NCI-H2196 treated with DMSO at 0.1 percent for 48 hours (cell line): ENCODE measurements around the gene ZNF616.
A peak's percentile ranks its signal among the peaks of the same experiment; 100 is the strongest.
"Not testable (repeated sequence)": the region's sequence is repeated elsewhere in the genome, so short reads cannot be mapped to it uniquely, and the experiment has no call there.

Experiments used
- DNase-seq: peaks from one replicate; lab custom pipeline; 2025; ENCODE audit not compliant: unreplicated experiment; lab: John Stamatoyannopoulos, UW

Gene ZNF616

GRCh38 chr19:52112624-52113023 lies 27.1 kb downstream of the ZNF616 start:
- DNase-seq, result no peak

- no peak for DNase-seq
Observed at GRCh38 chr19:52110780-52111179, 29.0 kb downstream of the ZNF616 start.

- no peak for DNase-seq
Observed at GRCh38 chr19:52102782-52103181, 37.0 kb downstream of the ZNF616 start.

- no peak for DNase-seq
Observed at GRCh38 chr19:52101866-52102562, 37.7 kb downstream of the ZNF616 start.

- no peak for DNase-seq
Observed at GRCh38 chr19:52099497-52100138, 40.1 kb downstream of the ZNF616 start.

- DNase-seq, result not testable (repeated sequence)
Observed at GRCh38 chr19:52096416-52096815, 43.3 kb downstream of the ZNF616 start.

- peak; percentile 88 for DNase-seq
Observed at GRCh38 chr19:52095172-52096014, 44.3 kb downstream of the ZNF616 start, which contains the start of gene ZNF841. TSS of gene ZNF841 (minus strand) at chr19:52095765. CDS start at chr19:52084801, 10,964 bp downstream.

GRCh38 chr19:52094526-52095130 lies 45.1 kb downstream of the ZNF616 start:
- no peak for DNase-seq

GRCh38 chr19:52086481-52086880 lies 53.3 kb downstream of the ZNF616 start:
- no peak for DNase-seq

- no peak for DNase-seq
Observed at GRCh38 chr19:52070496-52070895, 69.2 kb downstream of the ZNF616 start.

GRCh38 chr19:52069653-52070052 lies 70.1 kb downstream of the ZNF616 start:
- DNase-seq, result no peak

GRCh38 chr19:52066258-52066863 lies 73.4 kb downstream of the ZNF616 start:
- no peak for DNase-seq

GRCh38 chr19:52065399-52065798 lies 74.3 kb downstream of the ZNF616 start:
- no peak for DNase-seq
